HCT116 (cell line): ENCODE results near the gene ARHGEF39.
"Not testable (repeated sequence)": the region's sequence is repeated elsewhere in the genome, so short reads cannot be mapped to it uniquely, and the experiment has no call there.

Experiments used
- ATF3 ChIP-seq: IDR thresholded peaks from 2 replicates; pipeline ENCODE4 v1.6.1; 2012
- CEBPB ChIP-seq: IDR thresholded peaks from 2 replicates; pipeline ENCODE4 v1.6.1; 2012; ENCODE audit warnings: low read depth
- EZH2 ChIP-seq: fragments of 200-600 bp; sonication (generic); IDR thresholded peaks from 2 replicates; pipeline ENCODE4 v1.6.1; 2017; ENCODE audit warnings: antibody characterized with exemption, mixed run types
- EZH2phosphoT487 ChIP-seq: fragments of 200-600 bp; IDR thresholded peaks from 2 replicates; pipeline ENCODE4 v1.6.1; 2018; ENCODE audit warnings: antibody characterized with exemption, borderline replicate concordance
- JUND ChIP-seq: IDR thresholded peaks from 2 replicates; pipeline ENCODE4 v1.6.1; 2012
- POLR2A ChIP-seq: IDR thresholded peaks from 2 replicates; pipeline ENCODE4 v1.7.0; 2011; ENCODE audit warnings: borderline replicate concordance; ENCODE audit not compliant: insufficient read depth, insufficient read length; ENCODE audit errors: extremely low read depth
- POLR2AphosphoS5 ChIP-seq: IDR thresholded peaks from 2 replicates; pipeline ENCODE4 v1.6.1; 2011; ENCODE audit warnings: mild to moderate bottlenecking, low read depth, low read length, moderate library complexity
- RAD21 ChIP-seq: IDR thresholded peaks from 2 replicates; pipeline ENCODE4 v1.6.1; 2012; ENCODE audit warnings: low read depth, mild to moderate bottlenecking
- SIN3A ChIP-seq: IDR thresholded peaks from 2 replicates; pipeline ENCODE4 v1.6.1; 2012; ENCODE audit warnings: low read depth
- SP1 ChIP-seq: IDR thresholded peaks from 2 replicates; pipeline ENCODE4 v1.6.1; 2012; ENCODE audit warnings: low read depth
- TCF7L2 ChIP-seq: IDR thresholded peaks from 2 replicates; pipeline ENCODE4 v1.7.0; 2011; ENCODE audit warnings: borderline replicate concordance, inconsistent platforms; ENCODE audit not compliant: insufficient read depth, insufficient read length; ENCODE audit errors: extremely low read depth
- TF ChIP-seq, protein P1 (sequence below), 3 experiments: fragments of 200-600 bp in 1 of 3; sonication (generic) in 1 of 3; IDR thresholded peaks in 2 of 3; conservative IDR thresholded peaks in 1 of 3; 2 replicates each; pipeline ENCODE4 v1.5.1; 2012 to 2017; ENCODE audit warnings: low read depth in 2 of 3, low read length in 2 of 3, antibody characterized with exemption in 1 of 3, borderline replicate concordance in 1 of 3, control low read depth in 1 of 3, mild to moderate bottlenecking in 1 of 3, mixed read lengths in 1 of 3, mixed run types in 1 of 3, moderate library complexity in 1 of 3; ENCODE audit not compliant: insufficient read depth in 1 of 3
- TF ChIP-seq, protein P2 (sequence below): IDR thresholded peaks from 2 replicates; pipeline ENCODE4 v1.6.1; 2012

DNA sequence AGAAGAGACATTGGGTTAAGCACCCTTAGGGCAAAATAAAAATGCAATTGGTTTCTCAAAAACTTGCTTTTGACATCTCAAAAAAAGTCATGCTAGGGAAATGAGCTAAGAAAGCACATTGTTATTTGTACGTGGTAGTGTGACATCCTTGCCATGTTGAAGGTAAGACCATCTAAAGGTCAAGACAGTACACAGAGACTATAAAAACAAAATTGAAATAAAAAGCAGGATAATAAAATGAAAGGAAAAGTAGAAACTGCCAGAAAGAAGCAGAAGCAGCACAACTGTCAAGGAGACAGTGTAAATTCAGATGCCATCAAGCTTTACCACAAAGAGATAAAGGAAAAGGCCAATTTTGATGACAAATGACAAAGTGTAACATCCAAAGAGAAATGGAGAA, 25.8 kb downstream of the ARHGEF39 start:
- TF ChIP-seq CEBPB, SIN3A, ATF3, SP1, JUND, POLR2AphosphoS5, EZH2phosphoT487, POLR2A, RAD21, TCF7L2, EZH2: not testable (repeated sequence)
- TF ChIP-seq, protein P1, sequence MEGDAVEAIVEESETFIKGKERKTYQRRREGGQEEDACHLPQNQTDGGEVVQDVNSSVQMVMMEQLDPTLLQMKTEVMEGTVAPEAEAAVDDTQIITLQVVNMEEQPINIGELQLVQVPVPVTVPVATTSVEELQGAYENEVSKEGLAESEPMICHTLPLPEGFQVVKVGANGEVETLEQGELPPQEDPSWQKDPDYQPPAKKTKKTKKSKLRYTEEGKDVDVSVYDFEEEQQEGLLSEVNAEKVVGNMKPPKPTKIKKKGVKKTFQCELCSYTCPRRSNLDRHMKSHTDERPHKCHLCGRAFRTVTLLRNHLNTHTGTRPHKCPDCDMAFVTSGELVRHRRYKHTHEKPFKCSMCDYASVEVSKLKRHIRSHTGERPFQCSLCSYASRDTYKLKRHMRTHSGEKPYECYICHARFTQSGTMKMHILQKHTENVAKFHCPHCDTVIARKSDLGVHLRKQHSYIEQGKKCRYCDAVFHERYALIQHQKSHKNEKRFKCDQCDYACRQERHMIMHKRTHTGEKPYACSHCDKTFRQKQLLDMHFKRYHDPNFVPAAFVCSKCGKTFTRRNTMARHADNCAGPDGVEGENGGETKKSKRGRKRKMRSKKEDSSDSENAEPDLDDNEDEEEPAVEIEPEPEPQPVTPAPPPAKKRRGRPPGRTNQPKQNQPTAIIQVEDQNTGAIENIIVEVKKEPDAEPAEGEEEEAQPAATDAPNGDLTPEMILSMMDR (IDR thresholded peaks at IDR 0.05 in 2 of 3, conservative IDR thresholded peaks at IDR 0.05 in 1 of 3; ENCODE audit: borderline replicate concordance in 1 of 3, insufficient read depth in 1 of 3, low read depth in 2 of 3, low read length in 2 of 3), result not testable (repeated sequence)
- TF ChIP-seq, protein P2, sequence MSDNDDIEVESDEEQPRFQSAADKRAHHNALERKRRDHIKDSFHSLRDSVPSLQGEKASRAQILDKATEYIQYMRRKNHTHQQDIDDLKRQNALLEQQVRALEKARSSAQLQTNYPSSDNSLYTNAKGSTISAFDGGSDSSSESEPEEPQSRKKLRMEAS, result not testable (repeated sequence)
